Renal cortex interstitium (tissue), 11 donors: ENCODE results near the gene KCNJ6. TPM values are rescaled to one million over a fixed set of nuclear protein-coding genes. Genes with fewer than 3 reads are reported as not detected.

Source experiments
- DNase-seq, 11 donors: peaks; one replicate each; pipeline ENCODE4 v3.0.0-alpha.2; 2013; ENCODE audit warnings: low read depth in 9 of 11, low spot score in 4 of 11; ENCODE audit errors: extremely low read depth in 1 of 11
- polyA plus RNA-seq, 3 donors: library from polyadenylated mRNA; unstranded; fragments of 120-200 nt; gene quantifications; one replicate each; pipeline ENCODE4 v1.2.1, GENCODE V29; 2013; ENCODE audit not compliant: insufficient read length in 3 of 3

Gene KCNJ6
- polyA plus RNA-seq, 3 donors = 0.26 to 0.29 (median 0.28) TPM

DNA sequence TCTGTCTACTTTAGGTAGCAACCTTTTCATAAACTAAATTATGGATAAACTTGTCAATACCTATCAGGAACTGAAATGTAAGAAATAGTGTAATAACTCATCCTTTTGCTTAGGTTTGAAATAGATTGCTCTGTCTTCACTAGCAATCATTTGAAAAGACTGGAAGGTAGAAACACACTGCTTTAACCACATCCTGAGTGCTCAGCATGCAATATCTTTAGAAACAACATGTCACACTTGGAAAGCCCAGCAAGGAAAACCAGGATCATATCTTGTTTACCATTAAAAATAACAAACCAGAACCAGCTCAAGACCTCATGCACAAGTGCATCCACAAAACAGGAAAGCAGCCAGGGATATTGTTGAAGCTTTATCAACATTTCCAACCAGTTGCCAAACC, 3.6 kb downstream of the KCNJ6 start:
- DNase-seq = no peak

DNA sequence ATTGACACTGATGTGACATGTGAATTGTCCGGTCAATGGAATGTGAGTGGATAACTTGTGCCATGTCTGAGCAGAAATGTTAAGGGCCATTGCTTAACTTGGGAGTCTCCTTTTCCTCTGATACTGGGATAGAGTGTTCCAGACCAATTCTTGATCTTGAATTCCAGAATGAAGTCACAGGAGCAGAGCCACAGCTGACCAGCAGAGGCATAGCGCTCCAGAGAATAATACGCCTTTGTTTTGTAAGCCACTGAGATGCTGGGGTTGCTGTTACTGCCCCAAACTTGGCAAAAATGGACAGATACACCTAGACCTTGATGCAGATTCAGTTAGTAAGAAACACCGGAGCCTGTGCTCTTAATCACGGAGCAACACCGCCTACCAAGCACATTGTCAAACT, 6.3 kb downstream of the KCNJ6 start:
- DNase-seq = no peak

DNA sequence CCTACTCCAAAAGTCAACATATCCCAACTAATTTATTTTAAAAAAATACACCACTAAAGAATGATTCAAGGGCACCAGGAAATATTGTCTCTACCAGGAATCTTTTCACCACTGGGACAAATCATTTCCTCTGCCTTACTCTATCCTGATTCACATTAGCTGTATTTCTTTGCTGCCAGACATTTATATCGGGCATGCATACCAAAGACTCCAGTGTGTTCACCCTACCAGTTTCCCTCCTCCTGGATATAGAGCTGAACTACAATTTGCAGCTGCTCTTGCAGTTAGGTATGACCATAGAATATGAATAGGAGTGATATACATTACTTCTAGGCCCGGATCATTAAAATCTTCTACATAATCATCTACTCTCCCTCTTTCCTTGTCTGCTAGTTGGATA, 7.6 kb downstream of the KCNJ6 start:
- no peak for DNase-seq

DNA sequence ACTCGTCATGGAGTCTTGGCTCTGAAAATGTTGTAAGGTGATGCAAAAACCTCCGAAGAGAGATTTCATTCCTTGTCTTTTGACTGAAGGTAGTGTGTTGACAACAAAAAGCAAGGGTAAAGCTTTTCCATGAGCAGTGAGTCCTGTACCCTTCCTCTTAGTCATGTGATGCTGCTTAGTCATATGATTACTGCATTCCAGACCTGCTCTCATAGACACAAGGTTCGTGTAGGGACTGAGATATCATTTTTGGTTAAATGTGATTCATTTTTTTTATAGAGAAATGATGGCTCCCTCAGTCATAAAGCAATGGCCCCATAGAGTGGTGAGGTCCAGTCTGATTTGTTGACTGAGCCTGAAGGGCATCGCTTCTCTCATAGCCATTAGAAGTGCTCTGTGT, 9.2 kb downstream of the KCNJ6 start:
- DNase-seq = no peak

- no peak for DNase-seq
Measured at GRCh38 chr21:37905291-37905690, 11.0 kb downstream of the KCNJ6 start.

DNA sequence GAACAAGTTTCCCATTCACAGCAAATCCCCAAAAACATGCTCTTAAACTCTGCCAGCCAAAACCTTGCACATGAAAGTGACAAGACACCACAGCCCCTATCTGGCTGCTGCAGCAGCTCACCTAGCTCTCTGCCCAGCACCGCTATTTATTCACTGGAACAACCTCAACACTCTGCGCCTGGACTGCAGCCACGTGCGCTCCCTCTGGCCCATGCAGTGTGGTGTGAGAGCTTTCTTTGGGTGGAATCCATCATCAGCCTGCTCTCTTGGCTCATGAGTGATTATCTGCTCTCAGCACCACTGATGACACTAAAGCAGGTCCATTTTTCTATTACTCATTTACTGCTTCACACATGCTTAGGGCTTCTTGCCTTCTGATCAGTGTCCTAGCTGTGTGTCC, 11.4 kb downstream of the KCNJ6 start:
- no peak for DNase-seq

DNA sequence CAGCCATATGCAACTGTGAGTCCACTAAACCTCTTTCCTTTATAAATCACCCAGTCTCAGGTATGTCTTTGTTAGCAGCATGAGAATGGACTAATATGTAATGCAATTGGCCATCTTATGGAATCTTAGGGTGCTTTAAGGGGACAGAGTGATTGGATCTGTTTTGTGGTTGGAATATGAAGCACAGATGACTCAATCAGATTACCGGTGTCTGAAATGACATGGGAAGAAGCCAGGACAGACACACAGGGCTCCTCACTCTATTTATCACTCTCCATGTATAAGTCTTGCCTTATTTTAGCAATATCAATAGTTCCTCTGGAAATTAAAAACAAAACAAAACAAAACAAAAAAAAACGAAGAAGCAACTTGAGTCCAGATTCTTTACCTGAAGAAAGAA, 12.9 kb downstream of the KCNJ6 start:
- DNase-seq = no peak

DNA sequence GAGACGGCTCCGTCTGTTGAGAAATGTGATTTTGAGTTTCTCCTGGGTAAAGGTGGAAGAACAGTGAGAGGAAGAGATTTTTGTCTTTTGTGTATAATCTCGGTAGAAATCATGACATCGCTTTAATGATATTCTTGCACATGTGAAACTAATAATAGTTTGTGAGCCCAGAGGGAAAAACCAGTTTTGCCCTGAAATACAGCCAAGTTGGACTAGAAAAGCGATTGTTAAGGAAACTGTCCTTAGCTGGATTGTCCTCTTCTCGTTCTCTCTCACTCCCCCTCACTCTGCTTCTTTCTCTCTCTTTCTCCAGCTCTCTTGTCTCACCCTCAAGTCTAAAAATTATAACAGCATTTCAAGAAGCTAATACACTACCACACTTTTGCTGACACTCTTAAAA, 17.1 kb downstream of the KCNJ6 start:
- no peak for DNase-seq

- no peak for DNase-seq
Measured at GRCh38 chr21:37896788-37897187, 19.5 kb downstream of the KCNJ6 start.

DNA sequence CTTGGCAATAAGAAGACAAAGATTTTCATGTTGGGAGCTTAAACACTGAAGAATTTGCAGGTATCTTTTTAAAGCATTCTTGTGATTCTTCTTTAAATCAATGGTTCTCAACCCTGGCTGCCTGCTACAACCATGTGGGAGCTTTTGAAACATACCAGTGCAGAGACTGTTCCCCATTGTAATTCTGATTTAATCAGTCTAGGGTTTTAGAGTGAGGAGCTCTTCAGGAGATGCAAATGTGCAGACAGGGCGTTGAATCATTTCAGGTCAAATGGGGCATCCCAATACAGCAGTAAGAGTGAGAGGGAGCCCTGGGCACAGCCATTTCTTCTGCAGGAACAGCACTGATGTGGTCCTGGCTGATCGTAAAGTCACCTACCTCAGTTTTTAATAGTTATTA, 24.3 kb downstream of the KCNJ6 start:
- no peak for DNase-seq

GRCh38 chr21:37888659-37889058, 27.6 kb downstream of the KCNJ6 start:
- DNase-seq = no peak

GRCh38 chr21:37886726-37887299, 29.4 kb downstream of the KCNJ6 start:
- DNase-seq = no peak

GRCh38 chr21:37886120-37886519, 30.1 kb downstream of the KCNJ6 start:
- no peak for DNase-seq

DNA sequence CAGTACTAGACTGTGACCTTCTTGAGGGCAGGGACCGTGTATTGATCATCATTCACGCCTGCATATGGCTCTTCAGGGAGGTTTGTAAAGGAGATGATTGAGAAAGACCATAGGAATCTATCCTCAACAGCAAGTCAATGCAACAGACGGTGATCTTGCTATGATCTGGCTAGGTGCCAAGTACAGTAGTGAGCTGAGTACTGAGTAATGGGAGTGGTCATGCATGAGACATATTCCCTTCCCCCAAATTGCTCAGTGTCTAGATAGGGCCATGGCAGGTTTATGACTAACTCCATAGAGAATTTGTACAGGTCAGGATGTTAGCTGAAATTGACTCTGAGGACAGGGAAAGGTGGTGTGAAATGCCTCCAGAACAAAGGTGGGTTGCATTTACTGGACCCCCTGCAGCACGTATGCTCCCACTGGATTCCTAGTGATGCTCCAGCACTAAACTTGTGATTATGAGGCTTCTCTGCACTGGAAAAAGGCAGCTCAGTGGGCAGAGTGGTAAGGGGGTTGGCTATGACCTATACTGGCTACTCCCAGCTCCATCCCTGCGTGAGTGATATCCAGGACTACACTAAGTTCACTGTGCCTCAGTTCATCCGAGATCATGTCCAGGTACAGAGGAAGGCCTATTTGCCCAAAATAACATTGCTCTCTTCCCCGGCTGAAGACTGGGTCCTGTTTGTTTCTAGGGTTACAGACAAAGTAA, 37.2 kb downstream of the KCNJ6 start:
- no peak for DNase-seq

GRCh38 chr21:37877888-37878684, 38.2 kb downstream of the KCNJ6 start:
- no peak for DNase-seq

DNA sequence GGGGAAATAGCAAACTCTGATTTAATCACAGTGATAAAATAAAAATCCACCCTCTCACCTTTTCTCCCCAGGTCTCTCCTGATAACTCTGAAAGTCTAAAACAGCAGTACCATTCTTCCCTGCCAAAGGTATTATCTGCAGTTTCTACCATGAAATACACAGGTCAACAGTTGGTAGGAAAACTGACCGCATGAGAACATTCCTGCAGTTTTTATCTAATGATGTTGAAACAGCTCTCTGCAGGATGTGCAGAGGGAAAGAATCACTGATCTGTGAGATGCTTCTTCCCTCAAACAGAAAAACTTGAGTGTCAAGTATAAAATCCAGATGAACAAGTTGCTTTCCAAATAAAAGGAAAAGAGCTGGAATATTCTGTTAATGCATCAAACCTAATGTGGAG, 39.1 kb downstream of the KCNJ6 start:
- DNase-seq = no peak

GRCh38 chr21:37876561-37876960, 39.7 kb downstream of the KCNJ6 start:
- no peak for DNase-seq

DNA sequence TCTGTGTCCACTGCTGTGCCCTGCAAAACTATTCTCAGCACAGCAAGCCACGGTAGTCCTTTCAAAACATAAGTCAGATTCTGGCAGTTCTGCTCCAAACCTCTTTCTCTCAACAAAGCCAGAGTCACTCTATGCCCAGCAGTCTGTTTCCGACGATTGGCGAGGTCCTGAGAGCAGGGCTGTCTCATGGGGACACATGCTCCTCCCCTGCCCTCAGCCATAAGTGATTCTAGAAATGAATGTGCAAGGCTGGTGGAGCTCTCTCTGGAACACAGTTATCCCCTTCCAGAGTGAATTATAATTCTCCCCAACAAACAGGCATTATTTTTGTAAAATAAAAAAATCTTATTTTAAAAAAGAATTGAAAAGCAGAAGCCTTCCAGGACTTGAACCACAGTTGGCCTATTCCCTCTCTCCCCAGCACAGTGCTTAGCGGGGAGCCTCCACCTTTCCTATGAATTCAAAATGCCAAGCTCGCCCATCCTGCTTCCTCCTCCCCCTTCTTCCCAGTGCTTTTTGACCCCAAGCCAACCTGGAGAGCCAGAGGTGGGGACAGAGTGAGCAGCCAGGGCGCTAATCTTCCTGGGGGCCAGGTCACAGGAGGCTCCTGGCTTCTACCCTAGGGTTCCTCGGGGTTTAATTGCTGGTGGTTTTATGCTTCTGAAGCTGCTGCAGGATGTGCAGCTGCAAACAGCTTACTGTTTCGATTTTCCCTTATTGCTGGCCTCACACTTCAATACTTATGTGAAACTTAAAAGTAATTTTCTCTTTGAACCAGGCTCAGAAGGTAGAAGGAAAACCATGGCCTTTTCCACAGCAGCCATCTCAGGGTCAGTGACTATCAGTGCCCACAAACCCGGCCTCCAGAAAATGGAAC, 41.1 kb downstream of the KCNJ6 start:
- no peak for DNase-seq

DNA sequence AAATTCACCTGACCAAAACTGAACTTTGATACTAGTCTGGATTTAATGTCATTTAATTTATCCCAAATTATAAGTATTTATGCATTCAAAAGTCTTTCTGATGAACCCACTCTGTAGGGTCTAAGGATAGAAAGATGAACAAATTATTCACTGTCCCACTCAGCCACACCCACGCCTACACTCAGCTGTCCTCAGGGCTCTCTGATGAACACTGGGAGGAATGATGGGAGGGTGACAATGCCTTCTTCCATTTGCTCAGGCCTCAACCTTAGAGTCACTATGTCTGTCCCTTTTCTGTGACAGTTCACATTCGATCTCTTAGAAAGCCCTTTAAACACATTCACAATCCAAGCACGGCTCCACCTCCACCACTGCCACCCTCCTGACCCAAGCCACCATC, 41.8 kb downstream of the KCNJ6 start:
- DNase-seq = no peak

GRCh38 chr21:37873655-37874054, 42.6 kb downstream of the KCNJ6 start:
- DNase-seq = no peak
